ENCODE measurements around the gene GLTP. TPM values are rescaled to one million over a fixed set of nuclear protein-coding genes. Genes with fewer than 3 reads are reported as not detected.

Gene GLTP
- total and polyA plus RNA-seq, 2 of the 13 experiments (the other 11 are each of a cell fraction or from before 2014, with no cell fraction given), result 10.7 to 12.9 TPM

- in situ Hi-C loops (cut with HindIII; ENCODE audit: extremely low pct_ligation_motif_present, low pct_unique_long_range_greater_than_20kb), result no loop called here
- WGBS (ENCODE audit: low lambda C conversion rate), result 98% methylated on average over 2 of the region's 2 CpGs
- DNase-seq (ENCODE audit: low spot score) (no peak), FAIRE-seq (no peak), ATAC-seq (no peak)
- no peak overlapping the region for H3K9ac ChIP-seq (ENCODE audit: insufficient read depth, low read depth, low read length)
- no peak overlapping the region for H2AFZ ChIP-seq (ENCODE audit: low read length)
- CTCF ChIA-PET (ENCODE audit: low intra/inter-chr PET ratio, low total read pairs), result no interaction called here
- H3K36me3 ChIP-seq (replicated peaks in 1 of 2; ENCODE audit: control insufficient read depth in 1 of 2, insufficient read depth in 2 of 2, low read length in 2 of 2), result no peaks in the 10 kb centered on the region; a peak in 1 of 5 replicates
- H3K27ac ChIP-seq (ENCODE audit: extremely low read length, insufficient read depth, low read length), result no peak overlapping the region
- intact Hi-C loops (cut with micrococcal nuclease; ENCODE audit: unreplicated experiment), result no loop called here
- H3K4me1 ChIP-seq (ENCODE audit: insufficient read depth, low read length), result peaks cover 42% of the 10 kb centered on the region
- no peaks in the 10 kb centered on the region for H3K79me2 ChIP-seq (ENCODE audit: insufficient read depth, low read length)
- BruUV-seq (replicated peaks), result no TSS peak
- H3K27me3 ChIP-seq (ENCODE audit: control insufficient read depth in 1 of 2, insufficient read depth in 2 of 2, low read length in 2 of 2), result no peaks in the 10 kb centered on the region
- no peaks in the 10 kb centered on the region for H4K20me1 ChIP-seq (ENCODE audit: insufficient read depth, low read length)
- H3K4me3 ChIP-seq (replicated peaks in 1 of 3; ENCODE audit: insufficient read depth in 1 of 3, low read depth in 2 of 3, low read length in 3 of 3), result no peak overlapping the region
- TF ChIP-seq, protein P1, sequence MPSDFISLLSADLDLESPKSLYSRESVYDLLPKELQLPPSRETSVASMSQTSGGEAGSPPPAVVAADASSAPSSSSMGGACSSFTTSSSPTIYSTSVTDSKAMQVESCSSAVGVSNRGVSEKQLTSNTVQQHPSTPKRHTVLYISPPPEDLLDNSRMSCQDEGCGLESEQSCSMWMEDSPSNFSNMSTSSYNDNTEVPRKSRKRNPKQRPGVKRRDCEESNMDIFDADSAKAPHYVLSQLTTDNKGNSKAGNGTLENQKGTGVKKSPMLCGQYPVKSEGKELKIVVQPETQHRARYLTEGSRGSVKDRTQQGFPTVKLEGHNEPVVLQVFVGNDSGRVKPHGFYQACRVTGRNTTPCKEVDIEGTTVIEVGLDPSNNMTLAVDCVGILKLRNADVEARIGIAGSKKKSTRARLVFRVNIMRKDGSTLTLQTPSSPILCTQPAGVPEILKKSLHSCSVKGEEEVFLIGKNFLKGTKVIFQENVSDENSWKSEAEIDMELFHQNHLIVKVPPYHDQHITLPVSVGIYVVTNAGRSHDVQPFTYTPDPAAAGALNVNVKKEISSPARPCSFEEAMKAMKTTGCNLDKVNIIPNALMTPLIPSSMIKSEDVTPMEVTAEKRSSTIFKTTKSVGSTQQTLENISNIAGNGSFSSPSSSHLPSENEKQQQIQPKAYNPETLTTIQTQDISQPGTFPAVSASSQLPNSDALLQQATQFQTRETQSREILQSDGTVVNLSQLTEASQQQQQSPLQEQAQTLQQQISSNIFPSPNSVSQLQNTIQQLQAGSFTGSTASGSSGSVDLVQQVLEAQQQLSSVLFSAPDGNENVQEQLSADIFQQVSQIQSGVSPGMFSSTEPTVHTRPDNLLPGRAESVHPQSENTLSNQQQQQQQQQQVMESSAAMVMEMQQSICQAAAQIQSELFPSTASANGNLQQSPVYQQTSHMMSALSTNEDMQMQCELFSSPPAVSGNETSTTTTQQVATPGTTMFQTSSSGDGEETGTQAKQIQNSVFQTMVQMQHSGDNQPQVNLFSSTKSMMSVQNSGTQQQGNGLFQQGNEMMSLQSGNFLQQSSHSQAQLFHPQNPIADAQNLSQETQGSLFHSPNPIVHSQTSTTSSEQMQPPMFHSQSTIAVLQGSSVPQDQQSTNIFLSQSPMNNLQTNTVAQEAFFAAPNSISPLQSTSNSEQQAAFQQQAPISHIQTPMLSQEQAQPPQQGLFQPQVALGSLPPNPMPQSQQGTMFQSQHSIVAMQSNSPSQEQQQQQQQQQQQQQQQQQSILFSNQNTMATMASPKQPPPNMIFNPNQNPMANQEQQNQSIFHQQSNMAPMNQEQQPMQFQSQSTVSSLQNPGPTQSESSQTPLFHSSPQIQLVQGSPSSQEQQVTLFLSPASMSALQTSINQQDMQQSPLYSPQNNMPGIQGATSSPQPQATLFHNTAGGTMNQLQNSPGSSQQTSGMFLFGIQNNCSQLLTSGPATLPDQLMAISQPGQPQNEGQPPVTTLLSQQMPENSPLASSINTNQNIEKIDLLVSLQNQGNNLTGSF (CRISPR knock-in tag; IDR thresholded peaks at IDR 0.05), result no peak
- no peak for TF ChIP-seq DRAP1 (CRISPR knock-in tag; IDR thresholded peaks at IDR 0.05)
- TF ChIP-seq ZBTB10 (CRISPR knock-in tag; IDR thresholded peaks at IDR 0.05; ENCODE audit: borderline replicate concordance), result no peak
- TF ChIP-seq TP53 (CRISPR knock-in tag; conservative IDR thresholded peaks at IDR 0.05), result no peak
- TF ChIP-seq SMARCC2 (IDR thresholded peaks at IDR 0.05), result no peak
- no peak for TF ChIP-seq SATB2 (CRISPR knock-in tag; IDR thresholded peaks at IDR 0.05)
- no peak for TF ChIP-seq ATF6 (CRISPR knock-in tag; conservative IDR thresholded peaks at IDR 0.05)
- TF ChIP-seq, protein P2, sequence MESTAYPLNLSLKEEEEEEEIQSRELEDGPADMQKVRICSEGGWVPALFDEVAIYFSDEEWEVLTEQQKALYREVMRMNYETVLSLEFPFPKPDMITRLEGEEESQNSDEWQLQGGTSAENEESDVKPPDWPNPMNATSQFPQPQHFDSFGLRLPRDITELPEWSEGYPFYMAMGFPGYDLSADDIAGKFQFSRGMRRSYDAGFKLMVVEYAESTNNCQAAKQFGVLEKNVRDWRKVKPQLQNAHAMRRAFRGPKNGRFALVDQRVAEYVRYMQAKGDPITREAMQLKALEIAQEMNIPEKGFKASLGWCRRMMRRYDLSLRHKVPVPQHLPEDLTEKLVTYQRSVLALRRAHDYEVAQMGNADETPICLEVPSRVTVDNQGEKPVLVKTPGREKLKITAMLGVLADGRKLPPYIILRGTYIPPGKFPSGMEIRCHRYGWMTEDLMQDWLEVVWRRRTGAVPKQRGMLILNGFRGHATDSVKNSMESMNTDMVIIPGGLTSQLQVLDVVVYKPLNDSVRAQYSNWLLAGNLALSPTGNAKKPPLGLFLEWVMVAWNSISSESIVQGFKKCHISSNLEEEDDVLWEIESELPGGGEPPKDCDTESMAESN (CRISPR knock-in tag; conservative IDR thresholded peaks at IDR 0.05), result no peak
- TF ChIP-seq ZNF33A (CRISPR knock-in tag; IDR thresholded peaks at IDR 0.05; ENCODE audit: borderline replicate concordance), result no peak
- TF ChIP-seq KLF6 (CRISPR knock-in tag; IDR thresholded peaks at IDR 0.05), result no peak
- TF ChIP-seq TEAD2 (CRISPR knock-in tag; IDR thresholded peaks at IDR 0.05), result no peak
- H3K9me3 ChIP-seq (ENCODE audit: low read length), result no peaks in the 10 kb centered on the region
- POLR2A ChIA-PET, result no interaction called here
- no peak overlapping the region for H3K4me2 ChIP-seq (ENCODE audit: low read depth, low read length)
These were observed 9.7 kb downstream of the GLTP start for GRCh38 chr12:109870648-109871047.
